SW480 (cell line): ENCODE data around the gene EXOC4.
"Not testable (repeated sequence)": the region's sequence is repeated elsewhere in the genome, so short reads cannot be mapped to it uniquely, and the experiment has no call there.

Experiments used
- DNase-seq: peaks from one replicate; pipeline ENCODE4 v3.0.0-alpha.2; 2016; ENCODE audit warnings: low spot score

The EXOC4 gene

DNA sequence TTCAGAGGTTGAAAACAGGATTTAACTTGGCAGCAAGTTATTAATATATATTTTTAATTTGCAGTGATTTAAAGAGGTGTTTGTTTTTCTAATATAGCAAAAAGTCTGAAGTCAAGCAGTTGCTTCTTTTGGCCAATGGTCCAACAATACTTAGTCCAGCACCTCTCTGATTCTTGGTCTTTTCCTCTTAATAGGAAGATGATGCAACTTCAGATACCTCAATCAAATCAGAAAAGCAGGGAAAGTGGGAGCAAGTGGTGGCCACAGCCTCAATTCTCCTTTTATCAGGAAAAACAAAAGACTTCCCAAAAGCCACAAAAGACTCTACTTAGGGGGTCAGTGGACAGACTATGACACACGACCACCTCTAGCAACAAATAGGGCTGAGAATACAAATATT lies 740.7 kb downstream of the EXOC4 start:
- no peak for DNase-seq

- not testable (repeated sequence) for DNase-seq
These were observed 741.2 kb downstream of the EXOC4 start for GRCh38 chr7:133994100-133994499.

- DNase-seq = no peak
These were observed 744.6 kb downstream of the EXOC4 start for GRCh38 chr7:133997463-133997862.

- DNase-seq = no peak
These were observed 746.3 kb downstream of the EXOC4 start for GRCh38 chr7:133999178-133999577.

GRCh38 chr7:134004829-134005505 lies 752.1 kb downstream of the EXOC4 start:
- no peak for DNase-seq

- DNase-seq = no peak
These were observed 756.6 kb downstream of the EXOC4 start for GRCh38 chr7:134009314-134010110.

DNA sequence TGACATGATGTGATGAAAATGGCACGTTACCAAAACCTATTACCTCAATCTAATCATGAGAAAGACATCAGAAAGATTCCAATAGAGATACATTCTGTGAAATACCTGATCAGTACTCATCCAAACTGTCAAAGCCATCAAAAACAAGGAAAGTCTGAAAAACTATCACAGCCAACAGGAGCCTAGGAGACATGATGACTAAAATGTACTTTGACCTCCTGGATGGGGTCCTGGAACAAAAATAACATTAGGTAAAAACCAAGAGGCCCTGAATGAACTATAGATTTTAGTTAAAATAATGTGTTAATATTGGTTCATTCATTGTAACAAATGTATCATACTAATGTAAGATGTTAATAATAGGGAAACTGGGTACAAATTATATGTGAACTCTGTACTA lies 760.4 kb downstream of the EXOC4 start:
- no peak for DNase-seq

GRCh38 chr7:134014935-134015334 lies 762.1 kb downstream of the EXOC4 start:
- DNase-seq = no peak

DNA sequence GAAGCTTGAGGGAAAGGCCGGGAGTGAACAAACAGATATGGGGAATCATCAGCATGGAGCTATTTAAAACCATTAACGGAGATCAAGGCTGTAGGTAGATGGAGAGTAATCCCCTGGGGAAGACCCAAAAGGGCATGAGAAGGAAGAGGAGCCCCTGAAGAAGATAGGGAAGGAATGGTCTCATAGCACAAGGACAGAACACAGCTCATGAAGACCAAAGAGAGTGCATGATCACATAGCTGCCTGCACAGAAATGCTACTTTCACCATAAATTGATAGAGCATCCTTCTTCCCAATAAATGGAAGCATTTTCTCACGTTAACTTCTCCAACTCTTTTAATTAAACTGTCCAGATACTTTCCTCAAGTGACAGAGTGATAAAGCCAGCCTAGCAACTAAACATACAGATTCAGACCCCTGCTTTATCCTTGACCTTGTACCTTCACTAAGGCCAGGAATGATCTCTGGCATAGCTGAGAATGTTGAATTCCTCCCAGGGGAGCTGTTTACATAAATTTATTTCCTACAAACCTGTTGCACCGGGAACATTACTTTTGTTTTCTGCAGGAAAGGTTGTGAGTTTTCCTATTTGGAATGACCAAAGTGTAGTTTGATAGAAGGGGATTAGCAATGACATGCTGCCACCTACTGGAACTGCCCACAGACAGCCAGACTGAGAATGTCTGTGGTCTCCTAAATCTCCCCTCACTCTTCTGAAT lies 763.5 kb downstream of the EXOC4 start:
- peak; percentile 36 for DNase-seq

- DNase-seq = no peak
These were observed 764.0 kb downstream of the EXOC4 start for GRCh38 chr7:134016942-134017303.

GRCh38 chr7:134018306-134018705 lies 765.4 kb downstream of the EXOC4 start:
- DNase-seq = peak; percentile 32

- no peak for DNase-seq
These were observed 766.4 kb downstream of the EXOC4 start for GRCh38 chr7:134019251-134019650.

DNA sequence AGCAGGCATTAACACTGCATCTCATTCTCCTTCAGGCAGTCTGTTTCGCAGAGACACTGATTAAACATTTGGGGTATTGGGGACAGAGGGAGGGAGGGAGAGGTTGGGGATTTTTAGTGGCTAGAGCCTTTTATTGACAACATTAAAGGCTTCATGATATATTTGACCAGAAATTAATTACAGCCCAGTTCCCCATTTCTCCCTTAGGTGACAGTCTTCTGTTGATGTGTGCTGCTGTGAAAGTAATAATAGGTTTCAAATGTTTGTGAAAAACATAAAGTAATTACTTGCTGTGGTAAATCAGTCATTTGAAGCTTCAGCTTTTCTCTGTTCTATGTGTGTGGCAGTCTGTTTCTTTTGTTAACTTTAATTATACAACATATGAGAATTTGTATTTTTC lies 769.0 kb downstream of the EXOC4 start:
- DNase-seq = no peak

DNA sequence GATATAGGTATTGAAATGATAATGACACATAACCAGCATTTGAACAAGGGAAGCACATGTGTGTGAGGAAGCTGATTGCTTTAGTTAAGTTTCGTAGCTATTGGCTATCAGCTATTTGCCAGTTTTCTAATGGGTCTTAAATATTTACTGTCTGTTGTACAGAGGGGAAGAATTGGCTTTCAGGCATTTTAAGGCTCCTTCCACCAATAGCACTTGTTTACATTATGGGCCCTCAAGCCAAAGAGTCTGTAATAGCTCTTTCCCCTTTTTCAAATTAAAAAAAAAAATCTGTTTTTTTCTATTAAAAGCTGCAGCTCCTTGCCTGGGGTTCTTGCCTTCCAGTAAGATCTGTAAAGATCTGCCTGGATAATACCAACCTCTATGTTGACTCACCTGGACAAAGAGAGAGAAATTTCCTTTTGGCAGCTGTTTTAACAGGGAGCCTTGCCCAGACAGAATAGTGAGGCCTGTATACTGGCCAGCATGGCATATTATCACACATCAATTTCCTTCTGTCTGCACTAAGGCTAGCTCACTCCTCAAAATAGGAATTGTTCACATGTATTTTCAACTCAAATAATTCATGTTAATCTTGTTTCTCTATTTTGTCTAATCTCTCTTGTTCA lies 769.5 kb downstream of the EXOC4 start:
- DNase-seq = no peak

GRCh38 chr7:134024739-134025138 lies 771.9 kb downstream of the EXOC4 start:
- no peak for DNase-seq

DNA sequence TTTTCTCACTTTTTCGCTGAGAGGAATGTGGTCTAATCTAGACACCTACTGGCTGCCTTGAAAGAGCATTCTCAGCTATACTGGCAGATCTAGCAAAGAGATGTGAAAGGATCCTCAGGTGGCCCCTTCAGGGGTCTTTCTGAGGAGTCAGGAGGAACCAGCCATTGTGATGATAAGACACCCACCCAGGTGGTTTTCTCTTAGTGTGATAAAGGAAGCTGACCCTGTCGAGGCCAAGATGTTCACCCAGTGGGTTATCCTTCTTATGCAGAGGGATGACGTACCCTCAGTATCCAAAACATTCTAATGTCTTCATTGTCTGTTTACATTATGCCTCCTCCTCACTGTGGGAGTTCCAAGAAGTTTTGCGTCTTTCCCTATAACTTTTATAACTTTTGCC lies 776.0 kb downstream of the EXOC4 start:
- no peak for DNase-seq

- DNase-seq = no peak
These were observed 776.9 kb downstream of the EXOC4 start for GRCh38 chr7:134029743-134030142.

DNA sequence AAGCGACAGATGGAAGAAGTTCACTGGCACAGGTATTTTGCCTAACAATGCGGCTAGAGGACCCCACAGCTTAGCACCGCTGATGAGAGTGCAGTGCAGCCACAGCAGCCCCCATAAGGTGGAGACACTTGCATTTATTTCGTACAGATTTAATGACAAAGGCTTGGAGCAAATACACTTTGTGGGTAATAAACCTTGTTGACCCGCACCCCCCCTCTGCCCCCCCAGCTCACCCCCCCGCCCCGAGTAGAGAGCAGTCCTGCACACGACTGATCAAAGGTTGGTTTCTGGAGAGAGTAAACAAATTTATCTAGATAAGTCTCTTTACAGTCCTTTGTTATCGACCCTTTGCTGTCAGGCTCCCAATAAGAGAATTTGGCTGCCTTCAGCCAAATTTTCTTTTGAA lies 777.6 kb downstream of the EXOC4 start:
- DNase-seq = no peak

- peak; percentile 50 for DNase-seq
These were observed 779.1 kb downstream of the EXOC4 start for GRCh38 chr7:134031835-134032617.

- no peak for DNase-seq
These were observed 781.8 kb downstream of the EXOC4 start for GRCh38 chr7:134034652-134035051.

DNA sequence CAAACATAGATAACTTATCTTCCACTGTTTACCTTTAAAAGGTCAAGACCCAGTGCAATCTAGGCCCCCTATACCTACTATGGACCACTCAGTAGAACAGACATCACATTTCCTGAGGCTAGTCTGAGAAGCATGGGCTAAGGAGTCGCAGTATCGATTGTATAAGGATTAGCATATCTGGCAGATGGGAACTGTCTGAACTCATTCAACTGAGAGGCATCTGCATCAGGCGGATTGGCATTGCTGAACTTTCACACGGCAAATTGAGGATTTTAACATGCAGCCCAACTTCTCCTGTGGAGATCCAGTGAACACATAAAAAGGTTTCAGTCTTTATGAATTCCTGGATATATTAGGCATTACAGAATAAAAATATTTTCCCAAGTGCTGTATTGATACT lies 785.1 kb downstream of the EXOC4 start:
- no peak for DNase-seq

GRCh38 chr7:134040988-134041387 lies 788.1 kb downstream of the EXOC4 start:
- DNase-seq = no peak
